ENCODE data around the gene SIL1.

DNA sequence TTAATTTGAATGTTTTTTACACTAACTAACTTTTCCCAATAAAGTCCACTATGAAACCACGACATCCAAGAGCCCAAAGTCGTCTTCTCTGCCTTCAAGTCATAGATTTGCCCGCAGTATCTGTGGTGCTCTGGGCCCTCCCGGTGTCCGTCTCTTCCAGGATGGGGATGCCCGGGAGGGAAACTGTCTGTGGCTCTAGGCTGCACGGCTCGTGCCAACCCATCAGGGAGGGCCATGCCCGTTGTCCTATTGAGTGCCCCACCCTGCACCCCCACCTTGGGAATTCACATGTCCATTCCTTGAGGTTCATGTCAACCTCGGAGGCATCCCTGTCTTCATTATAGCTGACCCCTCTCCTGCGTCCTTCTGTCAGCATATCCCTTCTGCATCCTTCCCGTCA, 263.2 kb downstream of the SIL1 start:
- TF ChIP-seq, protein P1, sequence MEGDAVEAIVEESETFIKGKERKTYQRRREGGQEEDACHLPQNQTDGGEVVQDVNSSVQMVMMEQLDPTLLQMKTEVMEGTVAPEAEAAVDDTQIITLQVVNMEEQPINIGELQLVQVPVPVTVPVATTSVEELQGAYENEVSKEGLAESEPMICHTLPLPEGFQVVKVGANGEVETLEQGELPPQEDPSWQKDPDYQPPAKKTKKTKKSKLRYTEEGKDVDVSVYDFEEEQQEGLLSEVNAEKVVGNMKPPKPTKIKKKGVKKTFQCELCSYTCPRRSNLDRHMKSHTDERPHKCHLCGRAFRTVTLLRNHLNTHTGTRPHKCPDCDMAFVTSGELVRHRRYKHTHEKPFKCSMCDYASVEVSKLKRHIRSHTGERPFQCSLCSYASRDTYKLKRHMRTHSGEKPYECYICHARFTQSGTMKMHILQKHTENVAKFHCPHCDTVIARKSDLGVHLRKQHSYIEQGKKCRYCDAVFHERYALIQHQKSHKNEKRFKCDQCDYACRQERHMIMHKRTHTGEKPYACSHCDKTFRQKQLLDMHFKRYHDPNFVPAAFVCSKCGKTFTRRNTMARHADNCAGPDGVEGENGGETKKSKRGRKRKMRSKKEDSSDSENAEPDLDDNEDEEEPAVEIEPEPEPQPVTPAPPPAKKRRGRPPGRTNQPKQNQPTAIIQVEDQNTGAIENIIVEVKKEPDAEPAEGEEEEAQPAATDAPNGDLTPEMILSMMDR (conservative IDR thresholded peaks at IDR 0.05; ENCODE audit: low read depth, low read length), result no peak
- no peak for TF ChIP-seq EZH2 (IDR thresholded peaks at IDR 0.05; ENCODE audit: borderline replicate concordance, low read depth, low read length, poor library complexity, severe bottlenecking)
